ENCODE results near the gene DUSP22. TPM values are rescaled to one million over a fixed set of nuclear protein-coding genes. Genes with fewer than 3 reads are reported as not detected.

DUSP22 gene
- total RNA-seq, 1 experiment from 2014 or later, result 16.0 TPM

- intact Hi-C loops (cut with micrococcal nuclease; ENCODE audit: unreplicated experiment), result no loop called here
- POLR2A ChIA-PET (ENCODE audit: low non-redundant PET), result no interaction called here
- TF ChIP-seq, protein P1, sequence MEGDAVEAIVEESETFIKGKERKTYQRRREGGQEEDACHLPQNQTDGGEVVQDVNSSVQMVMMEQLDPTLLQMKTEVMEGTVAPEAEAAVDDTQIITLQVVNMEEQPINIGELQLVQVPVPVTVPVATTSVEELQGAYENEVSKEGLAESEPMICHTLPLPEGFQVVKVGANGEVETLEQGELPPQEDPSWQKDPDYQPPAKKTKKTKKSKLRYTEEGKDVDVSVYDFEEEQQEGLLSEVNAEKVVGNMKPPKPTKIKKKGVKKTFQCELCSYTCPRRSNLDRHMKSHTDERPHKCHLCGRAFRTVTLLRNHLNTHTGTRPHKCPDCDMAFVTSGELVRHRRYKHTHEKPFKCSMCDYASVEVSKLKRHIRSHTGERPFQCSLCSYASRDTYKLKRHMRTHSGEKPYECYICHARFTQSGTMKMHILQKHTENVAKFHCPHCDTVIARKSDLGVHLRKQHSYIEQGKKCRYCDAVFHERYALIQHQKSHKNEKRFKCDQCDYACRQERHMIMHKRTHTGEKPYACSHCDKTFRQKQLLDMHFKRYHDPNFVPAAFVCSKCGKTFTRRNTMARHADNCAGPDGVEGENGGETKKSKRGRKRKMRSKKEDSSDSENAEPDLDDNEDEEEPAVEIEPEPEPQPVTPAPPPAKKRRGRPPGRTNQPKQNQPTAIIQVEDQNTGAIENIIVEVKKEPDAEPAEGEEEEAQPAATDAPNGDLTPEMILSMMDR (conservative IDR thresholded peaks at IDR 0.05; ENCODE audit: low read depth, low read length), result no peak
- TF ChIP-seq EZH2 (IDR thresholded peaks at IDR 0.05; ENCODE audit: borderline replicate concordance, low read depth, low read length, poor library complexity, severe bottlenecking), result no peak
- Histone ChIP-seq H3K36me3 (ENCODE audit: insufficient read depth, low read length, poor library complexity, severe bottlenecking) (no peaks in the 10 kb centered on the region), H3K27me3 (replicated peaks; ENCODE audit: insufficient read depth, low read depth, low read length, poor library complexity) (no peaks in the 10 kb centered on the region), H3K4me3 (ENCODE audit: low read depth, low read length, poor library complexity, severe bottlenecking) (no peak overlapping the region), H3K4me1 (ENCODE audit: insufficient read depth, low read length, poor library complexity, severe bottlenecking) (no peaks in the 10 kb centered on the region), H3K27ac (ENCODE audit: low read depth, low read length, poor library complexity, severe bottlenecking) (no peak overlapping the region), H3K9me3 (ENCODE audit: low read depth, low read length, poor library complexity, severe bottlenecking) (peaks cover 5% of the 10 kb centered on the region)
- no peak for DNase-seq (ENCODE audit: low spot score)
- CTCF ChIA-PET, result no interaction called here
- BruUV-seq (replicated peaks), result no TSS peak
Observed at GRCh38 chr6:347232-347631, 54.9 kb downstream of the DUSP22 start.

- H3K27ac ChIP-seq (ENCODE audit: low read depth, low read length, poor library complexity, severe bottlenecking), result no peak overlapping the region
- TF ChIP-seq, protein P1 (conservative IDR thresholded peaks at IDR 0.05; ENCODE audit: low read depth, low read length), result no peak
- TF ChIP-seq EZH2 (IDR thresholded peaks at IDR 0.05; ENCODE audit: borderline replicate concordance, low read depth, low read length, poor library complexity, severe bottlenecking), result no peak
- POLR2A ChIA-PET (ENCODE audit: low non-redundant PET), result no interaction called here
- H3K4me3 ChIP-seq (ENCODE audit: low read depth, low read length, poor library complexity, severe bottlenecking), result no peak overlapping the region
- CTCF ChIA-PET, result no interaction called here
- no peak for DNase-seq (ENCODE audit: low spot score)
- H3K9me3 ChIP-seq (ENCODE audit: low read depth, low read length, poor library complexity, severe bottlenecking), result peaks cover 11% of the 10 kb centered on the region
- no peaks in the 10 kb centered on the region for H3K27me3 ChIP-seq (replicated peaks; ENCODE audit: insufficient read depth, low read depth, low read length, poor library complexity)
- intact Hi-C loops (cut with micrococcal nuclease; ENCODE audit: unreplicated experiment), result no loop called here
- H3K36me3 ChIP-seq (ENCODE audit: insufficient read depth, low read length, poor library complexity, severe bottlenecking), result no peaks in the 10 kb centered on the region
- no TSS peak for BruUV-seq (replicated peaks)
- no peaks in the 10 kb centered on the region for H3K4me1 ChIP-seq (ENCODE audit: insufficient read depth, low read length, poor library complexity, severe bottlenecking)
Observed at GRCh38 chr6:347951-348859, 55.9 kb downstream of the DUSP22 start.

- intact Hi-C loops (cut with micrococcal nuclease; ENCODE audit: unreplicated experiment), result no loop called here
- Histone ChIP-seq H3K4me1 (ENCODE audit: insufficient read depth, low read length, poor library complexity, severe bottlenecking) (no peaks in the 10 kb centered on the region), H3K36me3 (ENCODE audit: insufficient read depth, low read length, poor library complexity, severe bottlenecking) (no peaks in the 10 kb centered on the region), H3K27me3 (replicated peaks; ENCODE audit: insufficient read depth, low read depth, low read length, poor library complexity) (no peaks in the 10 kb centered on the region), H3K27ac (ENCODE audit: low read depth, low read length, poor library complexity, severe bottlenecking) (no peak overlapping the region), H3K9me3 (ENCODE audit: low read depth, low read length, poor library complexity, severe bottlenecking) (peaks cover 6% of the 10 kb centered on the region), H3K4me3 (ENCODE audit: low read depth, low read length, poor library complexity, severe bottlenecking) (no peak overlapping the region)
- TF ChIP-seq, protein P1 (conservative IDR thresholded peaks at IDR 0.05; ENCODE audit: low read depth, low read length), result no peak
- TF ChIP-seq EZH2 (IDR thresholded peaks at IDR 0.05; ENCODE audit: borderline replicate concordance, low read depth, low read length, poor library complexity, severe bottlenecking), result no peak
- ChIA-PET POLR2A (ENCODE audit: low non-redundant PET) (no interaction called here), CTCF (no interaction called here)
- DNase-seq (ENCODE audit: low spot score), result no peak
- no TSS peak for BruUV-seq (replicated peaks)
Observed at GRCh38 chr6:348860-349396, 56.6 kb downstream of the DUSP22 start.
